HepG2 (cell line): ENCODE results near the gene SLC22A23. TPM values are rescaled to one million over a fixed set of nuclear protein-coding genes. Genes with fewer than 3 reads are reported as not detected.

Experiments used
- CAMTA2 ChIP-seq: sonication (generic); formaldehyde crosslinking; IDR thresholded peaks from 2 replicates; pipeline ENCODE4 v1.4.0; 2020; ENCODE audit warnings: mild to moderate bottlenecking, missing genetic modification reagents, borderline replicate concordance
- HOXA3 ChIP-seq: sonication (generic); formaldehyde crosslinking; IDR thresholded peaks from 2 replicates; pipeline ENCODE4 v1.5.0; 2020; ENCODE audit warnings: missing genetic modification reagents
- MTF1 ChIP-seq: sonication (generic); formaldehyde crosslinking; IDR thresholded peaks from 2 replicates; pipeline ENCODE4 v1.5.0; 2020; ENCODE audit warnings: missing genetic modification reagents
- NFKBIZ ChIP-seq: IDR thresholded peaks from 2 replicates; pipeline ENCODE4 v1.6.1; 2018; ENCODE audit warnings: missing genetic modification reagents, missing compliant biosample characterization
- SETDB1 ChIP-seq: sonication (generic); formaldehyde crosslinking; IDR thresholded peaks from 2 replicates; pipeline ENCODE4 v1.5.1; 2020; ENCODE audit warnings: missing genetic modification reagents, mild to moderate bottlenecking, borderline replicate concordance
- SIN3A ChIP-seq: IDR thresholded peaks from 2 replicates; pipeline ENCODE4 v1.6.1; 2011; ENCODE audit warnings: low read depth, mild to moderate bottlenecking, control low read depth, low read length, borderline replicate concordance
- SMC3 ChIP-seq: IDR thresholded peaks from 2 replicates; pipeline ENCODE4 v1.6.1; 2011; ENCODE audit warnings: low read length, improper control_type of control experiment
- SOX5 ChIP-seq: IDR thresholded peaks from 2 replicates; pipeline ENCODE4 v1.6.1; 2016; ENCODE audit warnings: borderline replicate concordance
- ZNF256 ChIP-seq: sonication (generic); formaldehyde crosslinking; conservative IDR thresholded peaks from 2 replicates; pipeline ENCODE4 v1.4.0; 2020; ENCODE audit warnings: missing genetic modification reagents
- ZNF766 ChIP-seq: sonication (generic); formaldehyde crosslinking; IDR thresholded peaks from 2 replicates; pipeline ENCODE4 v1.5.0; 2020; ENCODE audit warnings: missing genetic modification reagents, borderline replicate concordance
- ZNF770 ChIP-seq: sonication (generic); formaldehyde crosslinking; IDR thresholded peaks from 2 replicates; pipeline ENCODE4 v1.5.0; 2020; ENCODE audit warnings: mild to moderate bottlenecking, missing genetic modification reagents
- polyA plus RNA-seq, 8 experiments: library from polyadenylated mRNA; depleted of rRNA in 3 of 8; stranded (reverse) in 7 of 8; unstranded in 1 of 8; fragments of >200 nt; fragmentation: Illumina TruSeq in 4 of 8; extraction: Trizol in 4 of 8; gene quantifications; 2 replicates each; pipeline versions ENCODE4 v1.2.1 to v1.2.3, GENCODE V29; 2011 to 2016; ENCODE audit warnings: low read depth in 4 of 8, missing spikeins in 1 of 8, mixed read lengths in 1 of 8; ENCODE audit not compliant: insufficient read depth in 1 of 8
- total RNA-seq, 5 experiments: library from RNA; depleted of rRNA; stranded (reverse); fragments of >200 nt; fragmentation: Illumina TruSeq; extraction: Trizol; gene quantifications; 2 replicates each; pipeline ENCODE4 v1.2.3, GENCODE V29; 2016; ENCODE audit warnings: low read depth in 1 of 5
- TF ChIP-seq, protein P1 (sequence below): sonication (generic); formaldehyde crosslinking; IDR thresholded peaks from 2 replicates; pipeline ENCODE4 v1.8.1; 2022; ENCODE audit warnings: low read depth, mild to moderate bottlenecking, missing genetic modification reagents
- TF ChIP-seq, protein P2 (sequence below): sonication (generic); formaldehyde crosslinking; IDR thresholded peaks from 2 replicates; pipeline ENCODE4; 2020; ENCODE audit warnings: missing genetic modification reagents, mild to moderate bottlenecking, borderline replicate concordance
- TF ChIP-seq, protein P3 (sequence below): sonication (generic); formaldehyde crosslinking; IDR thresholded peaks from 2 replicates; pipeline ENCODE4 v1.4.0; 2020; ENCODE audit warnings: missing genetic modification reagents
- TF ChIP-seq, protein P4 (sequence below): fragments of 450-650 bp; IDR thresholded peaks from 2 replicates; pipeline ENCODE4 v1.6.1; 2017

The SLC22A23 gene
- total and polyA plus RNA-seq, 2 of the 13 experiments (the other 11 are each of a cell fraction or from before 2014, with no cell fraction given), result 11.8 to 17.5 TPM

GRCh38 chr6:3294921-3295871 lies 161.7 kb downstream of the SLC22A23 start (continued):
- TF ChIP-seq, protein P1, sequence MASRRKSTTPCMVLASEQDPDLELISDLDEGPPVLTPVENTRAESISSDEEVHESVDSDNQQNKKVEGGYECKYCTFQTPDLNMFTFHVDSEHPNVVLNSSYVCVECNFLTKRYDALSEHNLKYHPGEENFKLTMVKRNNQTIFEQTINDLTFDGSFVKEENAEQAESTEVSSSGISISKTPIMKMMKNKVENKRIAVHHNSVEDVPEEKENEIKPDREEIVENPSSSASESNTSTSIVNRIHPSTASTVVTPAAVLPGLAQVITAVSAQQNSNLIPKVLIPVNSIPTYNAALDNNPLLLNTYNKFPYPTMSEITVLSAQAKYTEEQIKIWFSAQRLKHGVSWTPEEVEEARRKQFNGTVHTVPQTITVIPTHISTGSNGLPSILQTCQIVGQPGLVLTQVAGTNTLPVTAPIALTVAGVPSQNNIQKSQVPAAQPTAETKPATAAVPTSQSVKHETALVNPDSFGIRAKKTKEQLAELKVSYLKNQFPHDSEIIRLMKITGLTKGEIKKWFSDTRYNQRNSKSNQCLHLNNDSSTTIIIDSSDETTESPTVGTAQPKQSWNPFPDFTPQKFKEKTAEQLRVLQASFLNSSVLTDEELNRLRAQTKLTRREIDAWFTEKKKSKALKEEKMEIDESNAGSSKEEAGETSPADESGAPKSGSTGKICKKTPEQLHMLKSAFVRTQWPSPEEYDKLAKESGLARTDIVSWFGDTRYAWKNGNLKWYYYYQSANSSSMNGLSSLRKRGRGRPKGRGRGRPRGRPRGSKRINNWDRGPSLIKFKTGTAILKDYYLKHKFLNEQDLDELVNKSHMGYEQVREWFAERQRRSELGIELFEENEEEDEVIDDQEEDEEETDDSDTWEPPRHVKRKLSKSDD (CRISPR knock-in tag), result no peak
- TF ChIP-seq NFKBIZ (no peak), SIN3A (no peak), SETDB1 (CRISPR knock-in tag) (no peak), SMC3 (peak; percentile 12; the same call in 1 of the 2 replicates), ZNF766 (CRISPR knock-in tag) (no peak), SOX5 (CRISPR knock-in tag) (no peak), HOXA3 (CRISPR knock-in tag) (0 out of 2 replicates have a peak, but pooled peaks have one; percentile 12), ZNF256 (no peak), ZNF770 (CRISPR knock-in tag) (no peak), MTF1 (CRISPR knock-in tag) (no peak), CAMTA2 (CRISPR knock-in tag) (no peak)
- TF ChIP-seq, protein P2, sequence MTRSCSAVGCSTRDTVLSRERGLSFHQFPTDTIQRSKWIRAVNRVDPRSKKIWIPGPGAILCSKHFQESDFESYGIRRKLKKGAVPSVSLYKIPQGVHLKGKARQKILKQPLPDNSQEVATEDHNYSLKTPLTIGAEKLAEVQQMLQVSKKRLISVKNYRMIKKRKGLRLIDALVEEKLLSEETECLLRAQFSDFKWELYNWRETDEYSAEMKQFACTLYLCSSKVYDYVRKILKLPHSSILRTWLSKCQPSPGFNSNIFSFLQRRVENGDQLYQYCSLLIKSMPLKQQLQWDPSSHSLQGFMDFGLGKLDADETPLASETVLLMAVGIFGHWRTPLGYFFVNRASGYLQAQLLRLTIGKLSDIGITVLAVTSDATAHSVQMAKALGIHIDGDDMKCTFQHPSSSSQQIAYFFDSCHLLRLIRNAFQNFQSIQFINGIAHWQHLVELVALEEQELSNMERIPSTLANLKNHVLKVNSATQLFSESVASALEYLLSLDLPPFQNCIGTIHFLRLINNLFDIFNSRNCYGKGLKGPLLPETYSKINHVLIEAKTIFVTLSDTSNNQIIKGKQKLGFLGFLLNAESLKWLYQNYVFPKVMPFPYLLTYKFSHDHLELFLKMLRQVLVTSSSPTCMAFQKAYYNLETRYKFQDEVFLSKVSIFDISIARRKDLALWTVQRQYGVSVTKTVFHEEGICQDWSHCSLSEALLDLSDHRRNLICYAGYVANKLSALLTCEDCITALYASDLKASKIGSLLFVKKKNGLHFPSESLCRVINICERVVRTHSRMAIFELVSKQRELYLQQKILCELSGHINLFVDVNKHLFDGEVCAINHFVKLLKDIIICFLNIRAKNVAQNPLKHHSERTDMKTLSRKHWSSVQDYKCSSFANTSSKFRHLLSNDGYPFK, result no peak
- TF ChIP-seq, protein P3, sequence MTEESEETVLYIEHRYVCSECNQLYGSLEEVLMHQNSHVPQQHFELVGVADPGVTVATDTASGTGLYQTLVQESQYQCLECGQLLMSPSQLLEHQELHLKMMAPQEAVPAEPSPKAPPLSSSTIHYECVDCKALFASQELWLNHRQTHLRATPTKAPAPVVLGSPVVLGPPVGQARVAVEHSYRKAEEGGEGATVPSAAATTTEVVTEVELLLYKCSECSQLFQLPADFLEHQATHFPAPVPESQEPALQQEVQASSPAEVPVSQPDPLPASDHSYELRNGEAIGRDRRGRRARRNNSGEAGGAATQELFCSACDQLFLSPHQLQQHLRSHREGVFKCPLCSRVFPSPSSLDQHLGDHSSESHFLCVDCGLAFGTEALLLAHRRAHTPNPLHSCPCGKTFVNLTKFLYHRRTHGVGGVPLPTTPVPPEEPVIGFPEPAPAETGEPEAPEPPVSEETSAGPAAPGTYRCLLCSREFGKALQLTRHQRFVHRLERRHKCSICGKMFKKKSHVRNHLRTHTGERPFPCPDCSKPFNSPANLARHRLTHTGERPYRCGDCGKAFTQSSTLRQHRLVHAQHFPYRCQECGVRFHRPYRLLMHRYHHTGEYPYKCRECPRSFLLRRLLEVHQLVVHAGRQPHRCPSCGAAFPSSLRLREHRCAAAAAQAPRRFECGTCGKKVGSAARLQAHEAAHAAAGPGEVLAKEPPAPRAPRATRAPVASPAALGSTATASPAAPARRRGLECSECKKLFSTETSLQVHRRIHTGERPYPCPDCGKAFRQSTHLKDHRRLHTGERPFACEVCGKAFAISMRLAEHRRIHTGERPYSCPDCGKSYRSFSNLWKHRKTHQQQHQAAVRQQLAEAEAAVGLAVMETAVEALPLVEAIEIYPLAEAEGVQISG, result no peak
- TF ChIP-seq, protein P4, sequence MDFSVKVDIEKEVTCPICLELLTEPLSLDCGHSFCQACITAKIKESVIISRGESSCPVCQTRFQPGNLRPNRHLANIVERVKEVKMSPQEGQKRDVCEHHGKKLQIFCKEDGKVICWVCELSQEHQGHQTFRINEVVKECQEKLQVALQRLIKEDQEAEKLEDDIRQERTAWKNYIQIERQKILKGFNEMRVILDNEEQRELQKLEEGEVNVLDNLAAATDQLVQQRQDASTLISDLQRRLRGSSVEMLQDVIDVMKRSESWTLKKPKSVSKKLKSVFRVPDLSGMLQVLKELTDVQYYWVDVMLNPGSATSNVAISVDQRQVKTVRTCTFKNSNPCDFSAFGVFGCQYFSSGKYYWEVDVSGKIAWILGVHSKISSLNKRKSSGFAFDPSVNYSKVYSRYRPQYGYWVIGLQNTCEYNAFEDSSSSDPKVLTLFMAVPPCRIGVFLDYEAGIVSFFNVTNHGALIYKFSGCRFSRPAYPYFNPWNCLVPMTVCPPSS, result no peak
